BE2C (cell line): ENCODE results near the gene DPEP2.

Source experiments
- DNase-seq: peaks from one replicate; pipeline ENCODE4 v3.0.0-alpha.2; 2020
- H3K27me3 ChIP-seq: fragments of 250-450 bp; sonication (Bioruptor Pico); 2 replicates; pipeline ENCODE4 v1.5.1; 2020; ENCODE audit warnings: mild to moderate bottlenecking
- H3K36me3 ChIP-seq: fragments of 250-450 bp; sonication (Bioruptor Pico); 2 replicates; pipeline ENCODE4 v1.5.1; 2020; ENCODE audit warnings: mild to moderate bottlenecking
- H3K4me1 ChIP-seq: fragments of 250-450 bp; sonication (Bioruptor Pico); 2 replicates; pipeline ENCODE4 v1.5.1; 2020
- H3K4me3 ChIP-seq: 2 replicates; pipeline ENCODE4 v1.5.1; 2011; ENCODE audit warnings: low read depth, low read length
- H3K9me3 ChIP-seq: fragments of 250-450 bp; sonication (Bioruptor Pico); 2 replicates; pipeline ENCODE4 v1.5.1; 2020
- TF ChIP-seq, protein P1 (sequence below): IDR thresholded peaks from 2 replicates; pipeline ENCODE4 v1.5.1; 2012; ENCODE audit warnings: mild to moderate bottlenecking, low read depth, low read length

DPEP2 gene

DNA sequence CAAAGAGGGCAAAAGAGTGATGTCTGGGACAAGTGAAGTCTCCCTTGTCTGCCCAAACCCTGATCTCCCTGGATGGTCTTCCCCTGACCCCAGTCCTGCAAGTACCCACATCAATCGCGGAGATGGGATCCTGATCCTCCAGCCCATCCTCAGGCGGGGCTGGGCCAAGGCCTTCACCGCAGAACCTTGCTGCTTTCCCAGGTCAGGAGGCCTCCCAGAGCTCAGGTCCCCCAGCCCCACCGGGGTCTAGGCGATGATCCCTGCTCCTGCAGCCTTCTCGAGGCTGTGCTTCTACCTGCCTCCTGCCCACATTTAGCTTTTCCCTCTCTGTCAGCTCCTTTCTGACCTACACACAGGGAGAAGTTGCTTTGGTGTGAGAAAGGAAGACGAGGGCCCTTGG lies 37.1 kb downstream of the DPEP2 start:
- TF ChIP-seq, protein P1, sequence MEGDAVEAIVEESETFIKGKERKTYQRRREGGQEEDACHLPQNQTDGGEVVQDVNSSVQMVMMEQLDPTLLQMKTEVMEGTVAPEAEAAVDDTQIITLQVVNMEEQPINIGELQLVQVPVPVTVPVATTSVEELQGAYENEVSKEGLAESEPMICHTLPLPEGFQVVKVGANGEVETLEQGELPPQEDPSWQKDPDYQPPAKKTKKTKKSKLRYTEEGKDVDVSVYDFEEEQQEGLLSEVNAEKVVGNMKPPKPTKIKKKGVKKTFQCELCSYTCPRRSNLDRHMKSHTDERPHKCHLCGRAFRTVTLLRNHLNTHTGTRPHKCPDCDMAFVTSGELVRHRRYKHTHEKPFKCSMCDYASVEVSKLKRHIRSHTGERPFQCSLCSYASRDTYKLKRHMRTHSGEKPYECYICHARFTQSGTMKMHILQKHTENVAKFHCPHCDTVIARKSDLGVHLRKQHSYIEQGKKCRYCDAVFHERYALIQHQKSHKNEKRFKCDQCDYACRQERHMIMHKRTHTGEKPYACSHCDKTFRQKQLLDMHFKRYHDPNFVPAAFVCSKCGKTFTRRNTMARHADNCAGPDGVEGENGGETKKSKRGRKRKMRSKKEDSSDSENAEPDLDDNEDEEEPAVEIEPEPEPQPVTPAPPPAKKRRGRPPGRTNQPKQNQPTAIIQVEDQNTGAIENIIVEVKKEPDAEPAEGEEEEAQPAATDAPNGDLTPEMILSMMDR, result no peak
- H3K9me3 ChIP-seq, result no peaks in the 10 kb centered on the region
- no peak overlapping the region for H3K4me3 ChIP-seq
- H3K4me1 ChIP-seq, result peaks cover 10% of the 10 kb centered on the region
- H3K27me3 ChIP-seq, result no peaks in the 10 kb centered on the region
- no peak for DNase-seq
- H3K36me3 ChIP-seq, result no peaks in the 10 kb centered on the region

GRCh38 chr16:67961551-67961957 lies 37.7 kb downstream of the DPEP2 start:
- DNase-seq, result peak; percentile 88
- Histone ChIP-seq H3K4me3 (no peak overlapping the region), H3K36me3 (no peaks in the 10 kb centered on the region), H3K9me3 (no peaks in the 10 kb centered on the region), H3K4me1 (peaks cover 10% of the 10 kb centered on the region), H3K27me3 (no peaks in the 10 kb centered on the region)
- TF ChIP-seq, protein P1, result no peak

- H3K4me3 ChIP-seq, result no peak overlapping the region
- no peaks in the 10 kb centered on the region for H3K27me3 ChIP-seq
- no peaks in the 10 kb centered on the region for H3K36me3 ChIP-seq
- no peak for DNase-seq
- TF ChIP-seq, protein P1, result no peak
- peaks cover 10% of the 10 kb centered on the region for H3K4me1 ChIP-seq
- H3K9me3 ChIP-seq, result no peaks in the 10 kb centered on the region
Observed at GRCh38 chr16:67959536-67960329, 39.6 kb downstream of the DPEP2 start.

DNA sequence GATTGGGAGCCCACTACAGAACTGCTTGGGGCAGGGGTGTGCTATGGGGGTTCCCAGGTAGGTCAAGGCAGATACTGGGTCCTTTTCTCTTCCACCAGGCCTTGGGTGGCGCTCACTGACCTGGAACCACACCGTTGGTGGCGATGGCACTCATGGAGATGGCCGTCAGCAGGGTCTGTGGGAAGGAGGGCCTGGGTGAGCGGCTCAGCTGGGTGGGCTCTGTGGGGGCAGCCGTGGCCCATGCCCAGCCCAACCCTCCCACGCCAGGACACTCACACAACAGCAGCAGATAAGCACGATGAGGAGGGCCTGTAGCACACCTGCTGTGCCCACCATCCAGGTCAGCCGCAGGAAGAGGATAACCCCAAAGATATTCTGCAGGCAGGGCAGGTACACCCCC lies 41.7 kb downstream of the DPEP2 start:
- Histone ChIP-seq H3K4me3 (no peak overlapping the region), H3K27me3 (no peaks in the 10 kb centered on the region), H3K4me1 (peaks cover 10% of the 10 kb centered on the region), H3K9me3 (no peaks in the 10 kb centered on the region), H3K36me3 (no peaks in the 10 kb centered on the region)
- no peak for DNase-seq
- TF ChIP-seq, protein P1, result no peak

DNA sequence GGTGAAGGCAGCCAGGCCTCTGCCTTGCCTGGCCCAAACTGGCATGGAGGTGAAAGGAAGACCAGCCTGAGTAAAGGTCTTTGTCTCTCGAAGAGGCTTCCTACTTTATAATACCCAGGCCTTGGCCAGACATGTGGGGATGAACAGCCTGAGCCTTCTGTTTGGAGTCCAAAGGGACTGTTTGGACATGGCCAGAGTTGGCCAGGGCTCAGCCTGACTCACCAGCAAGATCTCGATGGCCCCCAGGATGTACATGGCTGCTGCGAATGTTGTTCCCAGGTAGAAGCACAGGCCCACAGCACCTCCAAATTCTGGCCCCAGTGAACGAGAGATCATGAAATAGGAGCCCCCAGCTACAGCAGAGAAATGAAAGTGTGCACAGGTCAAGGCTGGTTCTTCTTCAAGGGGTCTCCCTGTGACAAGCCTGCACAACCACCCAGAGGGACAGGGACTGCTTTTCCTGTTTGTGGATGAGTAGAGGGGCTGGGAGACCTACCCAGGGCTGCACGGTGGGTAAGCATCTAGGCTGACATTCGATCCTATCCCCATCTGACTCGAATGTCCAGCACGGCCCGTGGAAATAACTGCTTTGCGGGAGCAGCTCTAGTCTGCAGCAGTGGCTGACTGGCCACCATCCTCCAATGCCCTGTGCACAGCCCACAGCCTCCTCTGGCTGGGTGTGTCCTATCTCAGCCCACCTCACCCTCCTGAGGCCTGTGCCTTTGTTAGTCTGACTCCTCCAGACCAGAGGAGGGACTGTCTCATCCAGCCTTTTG lies 44.7 kb downstream of the DPEP2 start:
- H3K4me3 ChIP-seq, result no peak overlapping the region
- H3K4me1 ChIP-seq, result peaks cover 9% of the 10 kb centered on the region
- H3K27me3 ChIP-seq, result no peaks in the 10 kb centered on the region
- H3K9me3 ChIP-seq, result no peaks in the 10 kb centered on the region
- H3K36me3 ChIP-seq, result no peaks in the 10 kb centered on the region
- DNase-seq, result no peak
- TF ChIP-seq, protein P1, result no peak
